Islet precursor cell (in vitro differentiated cells): ENCODE results near the gene RBM18.

Experiments used
- DNase-seq: peaks from one replicate; pipeline ENCODE4 v3.0.0-alpha.2; 2018

Gene RBM18

GRCh38 chr9:122264360-122265148 is at the start of gene RBM18, which contains the start of gene MRRF:
RBM18 (minus strand) TSS chr9:122264840; CDS start chr9:122261492, 3,348 bp downstream.
MRRF (plus strand) TSS chr9:122264882; CDS start chr9:122270892, 6,010 bp downstream.
- peak; percentile 96 for DNase-seq

GRCh38 chr9:122314165-122314564 is 49.5 kb upstream of the RBM18 start:
- no peak for DNase-seq

- no peak for DNase-seq
Measured at GRCh38 chr9:122309861-122310260, 45.2 kb upstream of the RBM18 start.

GRCh38 chr9:122307925-122308324 is 43.3 kb upstream of the RBM18 start:
- DNase-seq: no peak

GRCh38 chr9:122307061-122307460 is 42.4 kb upstream of the RBM18 start:
- DNase-seq: no peak

- DNase-seq: no peak
Measured at GRCh38 chr9:122302237-122303093, 37.8 kb upstream of the RBM18 start.

GRCh38 chr9:122297512-122297911 is 32.9 kb upstream of the RBM18 start:
- no peak for DNase-seq

GRCh38 chr9:122294531-122294930 is 29.9 kb upstream of the RBM18 start:
- DNase-seq: no peak

- DNase-seq: no peak
Measured at GRCh38 chr9:122291458-122291857, 26.8 kb upstream of the RBM18 start.

- no peak for DNase-seq
Measured at GRCh38 chr9:122287214-122287720, 22.6 kb upstream of the RBM18 start.

GRCh38 chr9:122286764-122287163 is 22.1 kb upstream of the RBM18 start:
- no peak for DNase-seq

GRCh38 chr9:122281368-122281767 is 16.7 kb upstream of the RBM18 start:
- DNase-seq: no peak

GRCh38 chr9:122277285-122277897 is 12.8 kb upstream of the RBM18 start:
- DNase-seq: no peak

GRCh38 chr9:122276096-122276495 is 11.5 kb upstream of the RBM18 start:
- no peak for DNase-seq

- no peak for DNase-seq
Measured at GRCh38 chr9:122274055-122274454, 9.4 kb upstream of the RBM18 start.

GRCh38 chr9:122268041-122268814 is 3.6 kb upstream of the RBM18 start:
- no peak for DNase-seq

- DNase-seq: no peak
Measured at GRCh38 chr9:122265149-122265915, 692 bp upstream of the RBM18 start.

GRCh38 chr9:122263699-122264349 is 816 bp downstream of the RBM18 start:
- no peak for DNase-seq

- DNase-seq: no peak
Measured at GRCh38 chr9:122262073-122262472, 2.6 kb downstream of the RBM18 start.

GRCh38 chr9:122261469-122261881 is 3.2 kb downstream of the RBM18 start:
- no peak for DNase-seq

GRCh38 chr9:122258886-122259415 is 5.7 kb downstream of the RBM18 start:
- no peak for DNase-seq
